H9 (cell line): ENCODE data around the gene ANK3. TPM values are rescaled to one million over a fixed set of nuclear protein-coding genes. Genes with fewer than 3 reads are reported as not detected.

Experiments
- DNase-seq: peaks from one replicate; pipeline ENCODE4 v3.0.0-alpha.2; 2017
- H2AFZ ChIP-seq: one replicate; pipeline ENCODE4 v1.6.1; 2013; ENCODE audit warnings: mild to moderate bottlenecking, low read length, control low read depth, moderate library complexity
- H2AK5ac ChIP-seq: 2 replicates; pipeline ENCODE4 v1.6.1; 2013; ENCODE audit warnings: low read length, control low read depth, mixed read lengths; ENCODE audit not compliant: insufficient read length
- H2BK120ac ChIP-seq: one replicate; pipeline ENCODE4 v1.6.1; 2013; ENCODE audit warnings: low read depth, mild to moderate bottlenecking, low read length, control low read depth, inconsistent platforms; ENCODE audit not compliant: poor library complexity, severe bottlenecking
- H2BK12ac ChIP-seq: 2 replicates; pipeline ENCODE4 v1.6.1; 2013; ENCODE audit warnings: low read length, control low read depth, mixed read lengths, low read depth; ENCODE audit not compliant: insufficient read length
- H2BK15ac ChIP-seq: 2 replicates; pipeline ENCODE4 v1.6.1; 2013; ENCODE audit warnings: low read depth, low read length, control low read depth
- H2BK20ac ChIP-seq: one replicate; pipeline ENCODE4 v1.6.1; 2013; ENCODE audit warnings: low read depth, mild to moderate bottlenecking, low read length, control low read depth, inconsistent platforms; ENCODE audit not compliant: poor library complexity, severe bottlenecking
- H2BK5ac ChIP-seq: 2 replicates; pipeline ENCODE4 v1.6.1; 2013; ENCODE audit warnings: low read length, control low read depth, mixed read lengths; ENCODE audit not compliant: insufficient read length
- H3K14ac ChIP-seq: 2 replicates; pipeline ENCODE4 v1.6.1; 2013; ENCODE audit warnings: low read length, control low read depth; ENCODE audit not compliant: insufficient read depth
- H3K18ac ChIP-seq: 2 replicates; pipeline ENCODE4 v1.6.1; 2013; ENCODE audit warnings: low read depth, mild to moderate bottlenecking, mixed read lengths, low read length, control low read depth; ENCODE audit not compliant: insufficient read length
- H3K23ac ChIP-seq: 2 replicates; pipeline ENCODE4 v1.6.1; 2013; ENCODE audit warnings: low read length, control low read depth, mixed read lengths, low read depth; ENCODE audit not compliant: insufficient read length
- H3K23me2 ChIP-seq: 2 replicates; pipeline ENCODE4 v1.6.1; 2013; ENCODE audit warnings: low read depth, mild to moderate bottlenecking, mixed read lengths, low read length, control low read depth; ENCODE audit not compliant: insufficient read length, poor library complexity, severe bottlenecking
- H3K27ac ChIP-seq: 2 replicates; pipeline ENCODE4 v1.5.1; 2013; ENCODE audit warnings: low read length, control low read depth, mixed read lengths, low read depth; ENCODE audit not compliant: insufficient read length
- H3K27me3 ChIP-seq: 2 replicates; pipeline ENCODE4 v1.6.1; 2013; ENCODE audit warnings: low read length, control low read depth, inconsistent platforms; ENCODE audit not compliant: insufficient read depth
- H3K4ac ChIP-seq: 2 replicates; pipeline ENCODE4 v1.6.1; 2013; ENCODE audit warnings: low read depth, mild to moderate bottlenecking, control low read depth, inconsistent platforms, low read length, moderate library complexity
- H3K4me1 ChIP-seq: 2 replicates; pipeline ENCODE4 v1.6.1; 2013; ENCODE audit warnings: low read length, control low read depth, inconsistent platforms; ENCODE audit not compliant: insufficient read depth
- H3K4me2 ChIP-seq: 2 replicates; pipeline ENCODE4 v1.6.1; 2013; ENCODE audit warnings: low read length, control low read depth, mixed read lengths; ENCODE audit not compliant: insufficient read length, insufficient read depth
- H3K56ac ChIP-seq: 2 replicates; pipeline ENCODE4 v1.6.1; 2013; ENCODE audit warnings: low read depth, mild to moderate bottlenecking, mixed read lengths, low read length, control low read depth; ENCODE audit not compliant: insufficient read length
- H3K79me1 ChIP-seq: 2 replicates; pipeline ENCODE4 v1.6.1; 2013; ENCODE audit warnings: low read depth, mild to moderate bottlenecking, moderate library complexity, low read length, control low read depth, inconsistent platforms; ENCODE audit not compliant: insufficient read depth, poor library complexity, severe bottlenecking
- H3K79me2 ChIP-seq: 2 replicates; pipeline ENCODE4 v1.6.1; 2013; ENCODE audit warnings: low read length, control low read depth, inconsistent platforms; ENCODE audit not compliant: insufficient read depth
- H3K9ac ChIP-seq: 2 replicates; pipeline ENCODE4 v1.6.1; 2013; ENCODE audit warnings: low read length, control low read depth, mixed read lengths; ENCODE audit not compliant: insufficient read length; ENCODE audit errors: extremely low read depth
- H3K9me3 ChIP-seq: one replicate; pipeline ENCODE4 v1.6.1; 2013; ENCODE audit warnings: low read depth, low read length, inconsistent platforms; ENCODE audit not compliant: control insufficient read depth
- H3T11ph ChIP-seq: one replicate; pipeline ENCODE4 v1.6.1; 2013; ENCODE audit warnings: mild to moderate bottlenecking, low read length, control low read depth, inconsistent platforms
- H4K20me1 ChIP-seq: one replicate; pipeline ENCODE4 v1.6.1; 2013; ENCODE audit not compliant: control insufficient read depth, insufficient read length, insufficient read depth
- H4K5ac ChIP-seq: 2 replicates; pipeline ENCODE4 v1.6.1; 2013; ENCODE audit warnings: low read depth, mild to moderate bottlenecking, mixed read lengths, low read length, control low read depth; ENCODE audit not compliant: insufficient read length
- H4K8ac ChIP-seq: replicated peaks from 2 replicates; pipeline ENCODE4 v1.6.1; 2013; ENCODE audit warnings: low read length, control low read depth, mixed read lengths, low read depth; ENCODE audit not compliant: insufficient read length
- H4K91ac ChIP-seq: 2 replicates; pipeline ENCODE4 v1.6.1; 2013; ENCODE audit warnings: low read depth, mild to moderate bottlenecking, moderate library complexity, mixed read lengths, low read length, control low read depth; ENCODE audit not compliant: insufficient read length
- H3K27ac Mint-ChIP-seq, 3 experiments: 2 replicates in 2 of 3; 3 replicates in 1 of 3; pipeline ENCODE4 v1.8.0; 2020 to 2021; ENCODE audit warnings: mixed read lengths in 3 of 3, mild to moderate bottlenecking in 1 of 3, moderate library complexity in 1 of 3
- H3K27me3 Mint-ChIP-seq: 2 replicates; pipeline ENCODE4 v1.8.0; 2021; ENCODE audit warnings: low read depth, mild to moderate bottlenecking, moderate library complexity, mixed read lengths
- H3K36me3 Mint-ChIP-seq, 3 experiments: 2 replicates in 2 of 3; 3 replicates in 1 of 3; pipeline ENCODE4 v1.8.0; 2020 to 2021; ENCODE audit warnings: low read depth in 3 of 3, mixed read lengths in 3 of 3; ENCODE audit not compliant: insufficient read depth in 1 of 3
- H3K4me1 Mint-ChIP-seq, 2 experiments: 2 replicates each; pipeline ENCODE4 v1.8.0; 2020; ENCODE audit warnings: mixed read lengths in 2 of 2
- H3K4me3 Mint-ChIP-seq, 2 experiments: 2 replicates in 1 of 2; 3 replicates in 1 of 2; pipeline ENCODE4 v1.8.0; 2020 to 2021; ENCODE audit warnings: mild to moderate bottlenecking in 2 of 2, mixed read lengths in 2 of 2, moderate library complexity in 1 of 2
- H3K9me3 Mint-ChIP-seq, 2 experiments: 2 replicates in 1 of 2; 3 replicates in 1 of 2; pipeline ENCODE4 v1.8.0; 2020; ENCODE audit warnings: mild to moderate bottlenecking in 2 of 2, mixed read lengths in 2 of 2, moderate library complexity in 1 of 2
- CTCF ChIP-seq: fragments of 200-600 bp; sonication (generic); conservative IDR thresholded peaks from 3 replicates; pipeline ENCODE4 v1.8.0; 2021; ENCODE audit warnings: antibody characterized with exemption, mild to moderate bottlenecking
- WGBS: extraction: QIAGEN DNeasy Blood & Tissue Kit; methylation state at CpG from one replicate; pipeline ENCODE4 v1.1.7; 2013; ENCODE audit warnings: missing lambda C conversion rate, low lambda C conversion rate, mixed read lengths; ENCODE audit not compliant: insufficient read length; ENCODE audit errors: extremely low coverage; 5-methylcytosine and 5-hydroxymethylcytosine counted together
- total RNA-seq: library from RNA; stranded (reverse); gene quantifications from 2 replicates; pipeline ENCODE4 v1.2.1, GENCODE V29; 2021

ANK3 gene
- total RNA-seq, 1 experiment from 2014 or later = 59.6 TPM

- peaks cover 7 to 18% of the 10 kb centered on the region in 2 experiments for H3K4me1 Mint-ChIP-seq
These were observed 152.7 kb downstream of the ANK3 start for GRCh38 chr10:60236869-60237524.

More at GRCh38 chr10:60236869-60237524, 152.7 kb downstream of the ANK3 start:
- Histone ChIP-seq H3K79me1 (no peaks in the 10 kb centered on the region), H3K27ac (no peak overlapping the region), H2AK5ac (no peak overlapping the region), H3K14ac (no peak overlapping the region), H3K18ac (no peak overlapping the region), H3K23ac (no peak overlapping the region), H3K4me2 (no peak overlapping the region), H2BK12ac (no peak overlapping the region), H3K4ac (no peak overlapping the region), H2BK120ac (no peak overlapping the region), H2AFZ (no peak overlapping the region), H4K91ac (no peak overlapping the region), H2BK5ac (no peak overlapping the region), H3K9ac (no peak overlapping the region), H3K56ac (no peak overlapping the region), H4K20me1 (no peaks in the 10 kb centered on the region), H3K27me3 (no peaks in the 10 kb centered on the region), H4K5ac (no peak overlapping the region), H2BK20ac (no peak overlapping the region), H2BK15ac (no peak overlapping the region), H3T11ph (no peak overlapping the region), H3K23me2 (no peaks in the 10 kb centered on the region), H3K9me3 (no peaks in the 10 kb centered on the region), H3K4me1 (no peaks in the 10 kb centered on the region), H3K79me2 (no peaks in the 10 kb centered on the region), H4K8ac (no peak overlapping the region)
- Mint-ChIP-seq H3K4me3 (no peak overlapping the region), H3K36me3 (no peaks in the 10 kb centered on the region), H3K9me3 (no peaks in the 10 kb centered on the region), H3K27me3 (no peaks in the 10 kb centered on the region), H3K27ac (0 out of 7 replicates have a peak overlapping the region, but pooled peaks of 1 of the 3 experiments have one; percentile 32)
- DNase-seq = no peak
- no CpG with 5 or more reads among the region's 9 CpGs for WGBS
- no peak for TF ChIP-seq CTCF
